ENCODE measurements around the gene MUC16.

DNA sequence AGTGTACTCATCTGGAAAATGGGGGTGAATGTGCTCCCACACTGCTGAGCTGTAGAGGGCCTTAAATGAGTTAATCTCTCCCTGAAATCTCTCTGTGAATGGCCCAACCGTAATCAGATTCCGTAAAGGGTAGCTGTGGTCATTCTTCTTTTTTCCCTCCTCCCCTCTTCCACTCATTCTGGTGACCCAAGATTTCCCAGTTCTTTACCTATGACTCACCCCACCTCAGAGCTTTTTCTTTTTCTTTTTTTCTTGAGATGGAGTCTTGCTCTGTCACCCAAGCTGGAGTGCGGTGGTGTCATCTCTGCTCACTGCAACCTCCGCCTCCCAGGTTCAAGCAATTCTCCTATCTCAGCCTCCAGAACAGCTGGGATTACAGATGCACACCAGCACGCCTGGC, 33.3 kb upstream of the MUC16 start:
- no peak for TF ChIP-seq CTCF (tag by site-specific recombination; IDR thresholded peaks at IDR 0.05)
- no peak for TF ChIP-seq ZNF24 (tag by site-specific recombination; IDR thresholded peaks at IDR 0.05)
- TF ChIP-seq ZSCAN16 (tag by site-specific recombination; IDR thresholded peaks at IDR 0.05): no peak
- TF ChIP-seq ZNF202 (tag by site-specific recombination; IDR thresholded peaks at IDR 0.05; ENCODE audit: borderline replicate concordance): no peak
- TF ChIP-seq KLF16 (tag by site-specific recombination; IDR thresholded peaks at IDR 0.05): no peak
- no peak for TF ChIP-seq ZNF785 (tag by site-specific recombination; IDR thresholded peaks at IDR 0.05)
- TF ChIP-seq ZNF214 (tag by site-specific recombination; IDR thresholded peaks at IDR 0.05; ENCODE audit: borderline replicate concordance): no peak
- TF ChIP-seq REST (tag by site-specific recombination; IDR thresholded peaks at IDR 0.05): no peak
- no peak for TF ChIP-seq SP7 (tag by site-specific recombination; IDR thresholded peaks at IDR 0.05)

All from HEK293 (cell line).